A673 (cell line): Measurements from ENCODE around the gene TSHZ2.

ENCODE experiments used
- CTCF ChIP-seq: fragments of 300-800, 200-600 bp; sonication (generic); conservative IDR thresholded peaks from 2 replicates; pipeline ENCODE4 v1.5.1; 2017; ENCODE audit warnings: low read depth, mild to moderate bottlenecking, antibody characterized with exemption, low read length, moderate library complexity, mixed read lengths
- EZH2 ChIP-seq: fragments of 200-600 bp; sonication (generic); IDR thresholded peaks from 2 replicates; pipeline ENCODE4 v1.6.1; 2017; ENCODE audit warnings: borderline replicate concordance, low read depth, mild to moderate bottlenecking, mixed read lengths, antibody characterized with exemption, low read length; ENCODE audit not compliant: poor library complexity, severe bottlenecking

DNA sequence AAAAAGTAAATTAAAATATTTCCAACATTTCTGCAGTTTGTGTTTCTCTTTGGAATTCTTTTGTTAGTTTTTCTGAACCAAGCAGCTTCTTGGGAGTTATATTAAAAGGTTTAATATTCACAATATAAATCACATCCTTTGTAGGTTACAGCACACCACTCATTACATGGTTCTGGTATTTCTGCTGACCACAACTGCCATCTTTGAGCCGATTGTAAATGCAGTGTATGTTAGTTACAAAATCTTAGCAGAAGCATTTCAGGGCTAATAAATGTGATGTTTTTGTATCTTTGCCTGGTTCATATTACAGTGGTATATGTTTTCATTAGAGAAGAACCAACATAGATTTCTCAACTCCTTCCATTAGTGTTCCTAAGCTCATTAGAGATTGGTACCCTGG is 19.1 kb upstream of the TSHZ2 start:
- TF ChIP-seq CTCF (no peak), EZH2 (no peak)
